DND-41 (cell line): ENCODE data around the gene SLC25A38.

Experiments used
- EZH2 ChIP-seq: IDR thresholded peaks from 3 replicates; pipeline ENCODE4 v1.6.1; 2012; ENCODE audit warnings: borderline replicate concordance, low read depth, mild to moderate bottlenecking, moderate library complexity, low read length, inconsistent platforms; ENCODE audit not compliant: severe bottlenecking
- TF ChIP-seq, protein P1 (sequence below): IDR thresholded peaks from 2 replicates; pipeline ENCODE4 v1.5.1; 2012; ENCODE audit warnings: borderline replicate concordance, low read length, moderate library complexity, mild to moderate bottlenecking; ENCODE audit not compliant: poor library complexity, severe bottlenecking; ENCODE audit errors: extremely low read depth

DNA sequence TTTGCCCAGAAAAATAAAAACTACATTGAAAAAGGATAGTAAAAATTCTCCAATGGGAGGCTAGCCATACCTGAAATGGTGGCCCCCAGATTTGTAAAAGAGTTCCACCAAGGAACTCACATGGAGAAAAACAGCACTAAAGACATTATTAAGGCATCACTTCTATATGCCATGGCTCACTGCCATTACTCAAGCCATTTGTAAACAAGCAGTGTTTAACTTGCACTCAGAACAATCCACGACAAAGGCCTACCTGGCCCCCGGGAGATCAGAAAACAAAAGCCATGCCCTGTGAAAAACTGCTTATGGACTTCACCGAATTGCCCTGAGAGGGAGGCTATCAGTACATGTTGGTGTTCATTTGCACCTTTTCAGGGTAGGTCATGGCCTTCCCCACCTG lies 34.1 kb upstream of the SLC25A38 start:
- TF ChIP-seq, protein P1, sequence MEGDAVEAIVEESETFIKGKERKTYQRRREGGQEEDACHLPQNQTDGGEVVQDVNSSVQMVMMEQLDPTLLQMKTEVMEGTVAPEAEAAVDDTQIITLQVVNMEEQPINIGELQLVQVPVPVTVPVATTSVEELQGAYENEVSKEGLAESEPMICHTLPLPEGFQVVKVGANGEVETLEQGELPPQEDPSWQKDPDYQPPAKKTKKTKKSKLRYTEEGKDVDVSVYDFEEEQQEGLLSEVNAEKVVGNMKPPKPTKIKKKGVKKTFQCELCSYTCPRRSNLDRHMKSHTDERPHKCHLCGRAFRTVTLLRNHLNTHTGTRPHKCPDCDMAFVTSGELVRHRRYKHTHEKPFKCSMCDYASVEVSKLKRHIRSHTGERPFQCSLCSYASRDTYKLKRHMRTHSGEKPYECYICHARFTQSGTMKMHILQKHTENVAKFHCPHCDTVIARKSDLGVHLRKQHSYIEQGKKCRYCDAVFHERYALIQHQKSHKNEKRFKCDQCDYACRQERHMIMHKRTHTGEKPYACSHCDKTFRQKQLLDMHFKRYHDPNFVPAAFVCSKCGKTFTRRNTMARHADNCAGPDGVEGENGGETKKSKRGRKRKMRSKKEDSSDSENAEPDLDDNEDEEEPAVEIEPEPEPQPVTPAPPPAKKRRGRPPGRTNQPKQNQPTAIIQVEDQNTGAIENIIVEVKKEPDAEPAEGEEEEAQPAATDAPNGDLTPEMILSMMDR: no peak
- no peak for TF ChIP-seq EZH2
